GM12873 (cell line): ENCODE measurements around the gene SLC25A42.

Experiments used
- TF ChIP-seq, protein P1 (sequence below): IDR thresholded peaks from 2 replicates; pipeline ENCODE4 v1.5.1; 2012; ENCODE audit warnings: low read depth, mild to moderate bottlenecking, moderate library complexity, low read length, control low read depth; ENCODE audit not compliant: insufficient read depth; ENCODE audit errors: missing control alignments

SLC25A42 gene

DNA sequence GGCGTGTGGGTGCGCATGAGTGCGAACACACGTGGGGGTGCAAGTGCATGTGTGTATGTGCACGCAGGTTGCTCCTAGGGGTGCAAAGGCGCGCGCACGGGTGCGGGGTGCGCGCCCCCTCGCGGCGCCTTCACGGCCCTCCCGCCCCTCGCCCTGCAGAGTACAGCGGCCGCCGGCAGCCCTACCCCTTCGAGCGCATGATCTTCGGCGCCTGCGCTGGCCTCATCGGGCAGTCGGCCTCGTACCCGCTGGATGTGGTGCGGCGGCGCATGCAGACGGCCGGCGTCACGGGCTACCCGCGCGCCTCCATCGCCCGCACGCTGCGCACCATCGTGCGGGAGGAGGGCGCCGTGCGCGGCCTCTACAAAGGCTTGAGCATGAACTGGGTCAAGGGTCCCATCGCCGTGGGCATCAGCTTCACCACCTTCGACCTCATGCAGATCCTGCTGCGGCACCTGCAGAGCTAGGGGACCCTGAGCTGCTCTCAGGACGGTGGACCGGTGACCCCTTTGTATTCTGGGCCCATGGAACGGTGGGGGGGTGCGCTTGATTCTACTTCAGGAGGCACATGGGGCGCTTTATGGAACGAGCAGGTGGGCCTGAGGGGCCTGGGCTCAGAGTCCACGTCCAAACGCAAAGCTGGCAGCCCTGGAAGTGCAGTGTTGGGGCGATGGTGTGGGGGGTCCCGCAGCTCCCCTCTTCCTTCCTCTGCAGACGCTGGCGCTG is 46.8 kb downstream of the SLC25A42 start:
- TF ChIP-seq, protein P1, sequence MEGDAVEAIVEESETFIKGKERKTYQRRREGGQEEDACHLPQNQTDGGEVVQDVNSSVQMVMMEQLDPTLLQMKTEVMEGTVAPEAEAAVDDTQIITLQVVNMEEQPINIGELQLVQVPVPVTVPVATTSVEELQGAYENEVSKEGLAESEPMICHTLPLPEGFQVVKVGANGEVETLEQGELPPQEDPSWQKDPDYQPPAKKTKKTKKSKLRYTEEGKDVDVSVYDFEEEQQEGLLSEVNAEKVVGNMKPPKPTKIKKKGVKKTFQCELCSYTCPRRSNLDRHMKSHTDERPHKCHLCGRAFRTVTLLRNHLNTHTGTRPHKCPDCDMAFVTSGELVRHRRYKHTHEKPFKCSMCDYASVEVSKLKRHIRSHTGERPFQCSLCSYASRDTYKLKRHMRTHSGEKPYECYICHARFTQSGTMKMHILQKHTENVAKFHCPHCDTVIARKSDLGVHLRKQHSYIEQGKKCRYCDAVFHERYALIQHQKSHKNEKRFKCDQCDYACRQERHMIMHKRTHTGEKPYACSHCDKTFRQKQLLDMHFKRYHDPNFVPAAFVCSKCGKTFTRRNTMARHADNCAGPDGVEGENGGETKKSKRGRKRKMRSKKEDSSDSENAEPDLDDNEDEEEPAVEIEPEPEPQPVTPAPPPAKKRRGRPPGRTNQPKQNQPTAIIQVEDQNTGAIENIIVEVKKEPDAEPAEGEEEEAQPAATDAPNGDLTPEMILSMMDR = peak; percentile 58

DNA sequence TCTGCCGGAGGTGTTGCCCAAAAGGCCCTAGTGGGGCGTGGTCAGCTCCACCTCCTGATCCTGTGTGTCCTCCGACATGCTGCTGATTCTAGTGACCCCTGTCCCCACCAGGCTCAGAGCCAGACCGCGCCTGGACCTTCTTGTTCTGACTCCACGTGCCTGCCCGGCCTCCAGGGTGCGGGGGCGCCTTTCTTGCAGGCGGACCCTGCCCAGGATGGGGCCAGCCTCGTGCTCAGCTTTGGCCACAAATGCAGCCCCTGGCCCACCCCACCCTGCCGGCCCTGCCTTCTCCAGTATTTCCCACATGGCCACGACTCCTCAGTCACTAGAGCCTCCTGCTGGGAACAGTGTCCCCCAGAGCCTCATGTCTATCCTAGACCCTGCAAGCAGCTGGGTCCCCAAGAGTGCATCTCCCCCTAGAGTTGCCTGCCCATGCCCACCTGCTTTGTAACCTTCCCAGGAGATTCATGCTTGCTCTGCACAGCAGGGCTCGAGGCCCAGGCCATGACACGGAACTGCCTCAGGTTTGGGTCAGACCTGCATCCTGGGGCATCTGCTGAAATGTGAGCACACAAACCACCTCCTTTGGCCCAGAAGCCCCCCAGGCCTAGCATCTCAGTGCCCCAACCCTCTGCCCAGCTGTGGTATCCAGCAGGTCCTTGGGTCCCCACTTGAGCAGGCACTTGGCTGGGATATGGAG is 47.5 kb downstream of the SLC25A42 start:
- TF ChIP-seq, protein P1 = no peak

DNA sequence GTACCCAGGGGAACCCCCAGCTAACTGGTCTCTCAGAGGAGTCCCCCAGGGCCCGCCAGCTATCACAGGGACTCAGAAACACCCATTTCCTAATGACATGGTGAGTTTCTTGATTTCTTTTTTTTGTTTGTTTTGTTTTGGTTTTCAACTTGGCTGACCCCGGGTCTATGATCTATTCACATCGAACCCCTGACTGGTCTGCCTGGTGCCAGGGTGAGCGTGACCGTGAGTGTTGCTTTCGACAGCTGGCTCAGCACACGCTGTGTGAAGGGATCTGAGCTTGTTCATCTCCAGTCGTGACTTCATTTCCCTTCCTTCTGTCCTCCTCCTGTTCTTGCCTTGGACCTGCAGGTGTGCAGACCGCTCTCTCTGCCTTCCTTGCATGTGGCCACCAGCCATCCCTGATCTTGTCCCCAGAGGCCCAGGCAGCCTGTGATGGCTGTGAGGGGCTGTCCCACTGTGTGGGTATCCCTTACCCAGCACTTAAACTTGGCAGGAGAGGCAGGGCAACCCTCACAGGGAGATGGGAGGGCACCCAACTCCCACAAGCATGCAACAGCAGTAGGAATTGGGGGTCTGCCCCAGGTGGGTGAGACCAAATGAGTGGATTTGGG is 48.3 kb downstream of the SLC25A42 start:
- TF ChIP-seq, protein P1 = no peak

DNA sequence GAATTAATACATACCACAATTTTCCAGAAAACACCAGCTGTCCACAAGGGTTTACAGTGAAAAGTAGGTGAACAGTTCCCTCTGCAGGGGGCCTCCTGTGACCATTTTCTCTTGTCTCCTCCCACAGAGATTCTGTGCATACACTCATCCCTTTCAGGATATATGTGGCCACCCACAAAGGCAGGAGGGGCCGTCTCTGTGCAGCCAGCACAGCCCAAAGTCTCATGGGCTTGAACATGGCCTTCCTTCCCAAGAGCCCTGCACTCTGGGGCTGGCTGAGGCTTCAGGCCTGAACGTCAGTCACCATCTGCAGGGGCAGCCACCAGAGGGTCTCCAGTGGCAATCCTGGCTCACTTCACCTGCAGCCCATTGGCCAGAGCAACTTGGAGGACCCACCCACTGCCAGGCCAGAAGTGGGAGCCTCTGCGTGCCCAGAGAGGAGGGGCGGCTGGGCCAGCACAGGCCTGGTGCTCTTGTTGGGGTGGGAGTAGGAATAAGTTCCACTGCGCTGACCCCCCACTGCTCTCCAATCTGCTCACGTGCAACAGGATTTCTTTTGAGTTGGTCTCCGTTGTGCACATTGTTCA is 49.3 kb downstream of the SLC25A42 start:
- TF ChIP-seq, protein P1 = peak; percentile 13

DNA sequence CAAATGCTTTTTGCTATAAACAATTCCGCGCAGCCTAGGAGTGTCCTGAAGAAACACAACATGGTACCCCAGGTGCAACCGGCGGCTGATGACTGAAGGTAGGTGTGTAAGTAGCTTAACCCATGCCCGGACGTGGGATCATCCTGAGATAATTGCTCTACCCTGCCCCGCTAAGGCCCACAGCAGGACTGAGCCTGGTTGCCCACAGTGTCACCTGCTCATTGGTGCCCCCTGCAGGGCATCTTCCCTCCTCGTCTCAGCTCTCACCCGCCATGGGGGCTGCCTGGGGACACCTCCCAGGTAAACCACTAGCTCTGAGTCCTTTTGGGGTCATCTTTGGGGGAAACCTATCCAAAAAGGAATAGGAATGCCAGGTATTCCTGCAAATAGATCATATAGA is 52.2 kb downstream of the SLC25A42 start:
- TF ChIP-seq, protein P1 = peak; percentile 82

DNA sequence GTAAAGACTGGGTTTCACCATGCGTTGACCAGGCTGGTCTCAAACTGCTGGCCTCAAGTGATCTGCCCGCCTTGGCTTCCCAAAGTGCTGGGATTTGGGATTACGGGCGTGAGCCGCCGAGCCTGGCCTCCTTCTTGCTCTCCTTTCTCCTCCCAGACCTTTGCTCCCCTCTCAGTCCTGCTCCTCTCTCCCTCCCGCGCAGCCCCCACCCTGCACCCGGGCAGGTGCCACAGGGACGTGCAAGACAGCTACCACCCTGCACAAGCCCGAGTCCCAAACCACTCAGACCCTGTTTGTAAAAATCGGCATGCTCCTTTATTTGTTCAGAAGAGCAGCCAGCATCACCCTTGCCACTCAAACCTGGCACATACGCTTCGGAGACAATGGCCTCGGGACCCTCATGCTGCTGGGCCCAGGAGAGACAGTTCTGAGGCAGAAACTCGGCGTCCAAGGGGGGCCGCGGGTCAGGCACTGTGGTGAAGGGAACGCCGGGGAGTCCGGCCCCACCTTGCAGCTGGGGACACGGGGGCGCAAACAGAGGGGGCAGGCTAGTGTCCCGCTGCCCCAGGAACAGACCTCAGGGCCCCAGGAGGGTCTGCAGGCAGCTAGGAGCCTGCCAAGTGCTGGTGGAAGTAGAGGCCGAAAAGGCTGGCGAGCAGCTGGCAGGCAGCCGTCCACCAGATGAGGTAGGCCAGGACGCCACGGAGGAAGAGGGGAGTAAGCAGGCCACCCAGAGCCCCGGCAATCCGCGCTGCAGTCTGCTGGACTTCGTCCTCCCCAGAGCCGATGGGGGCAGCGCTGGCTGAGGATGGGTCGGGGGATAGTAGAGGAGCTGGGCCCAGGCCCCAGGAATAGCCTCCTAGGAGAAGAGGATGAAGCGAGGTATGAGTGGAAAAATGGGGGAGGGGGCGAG is 55.8 kb downstream of the SLC25A42 start:
- TF ChIP-seq, protein P1 = no peak
